Prostate gland (tissue), 2 donors: Measurements from ENCODE around the gene SPINK7. TPM values are rescaled to one million over a fixed set of nuclear protein-coding genes. Genes with fewer than 3 reads are reported as not detected.

Experiments
- DNase-seq: peaks from one replicate; pipeline ENCODE4 v3.0.0-alpha.2; 2019; ENCODE audit warnings: low spot score
- H3K27ac ChIP-seq, 2 donors: fragments of 200-600 bp; sonication (generic); 2 replicates each; pipeline ENCODE4 v1.5.1; 2017 to 2019
- H3K27me3 ChIP-seq: fragments of 200-600 bp; sonication (generic); replicated peaks from 2 replicates; pipeline ENCODE4 v1.5.1; 2019; ENCODE audit not compliant: insufficient read depth
- H3K36me3 ChIP-seq, 2 donors: fragments of 200-600 bp; sonication (generic); 1 replicate in 1 of 2; 2 replicates in 1 of 2; pipeline versions ENCODE4 v1.5.1 to v1.8.1; 2017 to 2019
- H3K4me1 ChIP-seq: fragments of 200-600 bp; sonication (generic); replicated peaks from 2 replicates; pipeline ENCODE4 v1.5.1; 2019
- H3K4me3 ChIP-seq, 2 donors: fragments of 200-600 bp; sonication (generic); 2 replicates each; pipeline ENCODE4 v1.5.1; 2017 to 2019
- H3K9me3 ChIP-seq: fragments of 200-600 bp; sonication (generic); 2 replicates; pipeline ENCODE4 v1.5.1; 2017
- CTCF ChIP-seq, 4 experiments: fragments of 200-600 bp in 2 of 4; fragments of 450-650 bp in 2 of 4; sonication (generic) in 2 of 4; IDR thresholded peaks; 1 replicate in 3 of 4; 2 replicates in 1 of 4; pipeline ENCODE4 v1.5.1; 2016 to 2019; ENCODE audit warnings: antibody characterized with exemption in 4 of 4, mild to moderate bottlenecking in 2 of 4, moderate library complexity in 2 of 4
- POLR2A ChIP-seq: fragments of 450-650 bp; IDR thresholded peaks from one replicate; pipeline ENCODE4 v1.6.1; 2016; ENCODE audit warnings: antibody characterized with exemption, mild to moderate bottlenecking
- POLR2AphosphoS5 ChIP-seq: sonication (generic); formaldehyde crosslinking; IDR thresholded peaks from one replicate; pipeline ENCODE4 v1.6.1; 2017; ENCODE audit warnings: antibody characterized with exemption
- WGBS: methylation state at CpG from one replicate; pipeline ENCODE4 v1.1.5; 2018; 5-methylcytosine and 5-hydroxymethylcytosine counted together
- intact Hi-C: fragments of 100-400 bp; cut with DNase I; formaldehyde crosslinking; loops from one replicate; pipeline ENCODE4 v1.14.2; 2022
- total RNA-seq, 2 donors: library from RNA; depleted of rRNA; stranded (reverse); fragments of >200 nt; gene quantifications; one replicate each; pipeline ENCODE4 v1.1.0, GENCODE V29; 2016

The SPINK7 gene
- total RNA-seq, 2 donors from 2014 or later = not detected

GRCh38 chr5:148335259-148335658, 23.0 kb downstream of the SPINK7 start, which contains the start of gene SPINK9:
TSS of gene SPINK9 (plus strand) at chr5:148335559. CDS start at chr5:148335614, 55 bp downstream.
- 93% methylated on average over 3 of the region's 3 CpGs for WGBS
- no peak for TF ChIP-seq POLR2AphosphoS5
- TF ChIP-seq CTCF (IDR thresholded peaks at IDR 0.05) = no peak
- no peak for TF ChIP-seq POLR2A
- intact Hi-C loops = no loop called here
- H3K4me1 ChIP-seq = no peaks in the 10 kb centered on the region
- no peak within 1 kb of the TSS for H3K27ac ChIP-seq
- no peaks in the 10 kb centered on the region for H3K36me3 ChIP-seq
- no peaks in the 10 kb centered on the region for H3K27me3 ChIP-seq
- DNase-seq = no peak
- no peak within 1 kb of the TSS for H3K4me3 ChIP-seq
- no peaks in the 10 kb centered on the region for H3K9me3 ChIP-seq

GRCh38 chr5:148336704-148337435, 24.6 kb downstream of the SPINK7 start:
- no peaks in the 10 kb centered on the region for H3K4me1 ChIP-seq
- no peaks in the 10 kb centered on the region for H3K27me3 ChIP-seq
- TF ChIP-seq POLR2A (no peak), POLR2AphosphoS5 (no peak), CTCF (IDR thresholded peaks at IDR 0.05) (no peak)
- H3K9me3 ChIP-seq = no peaks in the 10 kb centered on the region
- no peaks in the 10 kb centered on the region for H3K36me3 ChIP-seq
- intact Hi-C loops = no loop called here
- no peak overlapping the region for H3K27ac ChIP-seq
- DNase-seq = no peak
- 54% methylated on average over 3 of the region's 3 CpGs for WGBS
- no peak overlapping the region for H3K4me3 ChIP-seq

DNA sequence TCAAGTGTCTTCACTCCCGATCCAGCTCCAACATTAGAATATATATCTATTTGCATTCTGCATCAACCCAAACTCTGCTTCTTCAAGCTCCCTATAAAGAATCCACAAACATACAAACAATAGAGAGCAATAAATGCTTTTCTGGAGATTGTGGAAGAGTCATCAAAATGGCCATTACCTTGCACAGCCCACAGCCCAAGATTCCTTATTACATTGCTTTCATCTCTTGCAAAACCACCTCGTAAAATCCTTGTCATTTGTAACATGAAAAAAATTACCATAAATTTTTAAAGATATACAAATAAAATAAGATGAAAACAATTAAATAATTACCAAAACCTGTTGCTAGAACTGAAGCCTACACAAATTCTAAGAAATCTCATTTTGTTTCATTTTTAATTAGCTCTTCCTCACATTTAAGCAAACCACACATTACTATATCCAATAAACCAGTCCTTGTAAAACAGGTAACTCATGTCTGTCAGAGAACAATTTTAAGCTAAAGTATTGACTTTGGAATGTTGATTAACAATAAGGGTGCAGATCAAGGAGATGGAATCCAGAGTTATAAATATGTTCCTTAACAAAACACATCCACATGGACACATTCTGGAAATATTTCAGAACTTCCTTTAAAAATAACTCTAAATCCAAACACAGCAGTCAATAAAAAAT, 30.3 kb downstream of the SPINK7 start:
- Histone ChIP-seq H3K36me3 (no peaks in the 10 kb centered on the region), H3K27me3 (no peaks in the 10 kb centered on the region), H3K9me3 (no peaks in the 10 kb centered on the region), H3K4me3 (no peak overlapping the region), H3K4me1 (no peaks in the 10 kb centered on the region), H3K27ac (no peak overlapping the region)
- intact Hi-C loops = no loop called here
- no peak for TF ChIP-seq POLR2AphosphoS5
- no peak for TF ChIP-seq CTCF (IDR thresholded peaks at IDR 0.05)
- no peak for TF ChIP-seq POLR2A
- no peak for DNase-seq
- 55% methylated on average over 2 of the region's 2 CpGs for WGBS

DNA sequence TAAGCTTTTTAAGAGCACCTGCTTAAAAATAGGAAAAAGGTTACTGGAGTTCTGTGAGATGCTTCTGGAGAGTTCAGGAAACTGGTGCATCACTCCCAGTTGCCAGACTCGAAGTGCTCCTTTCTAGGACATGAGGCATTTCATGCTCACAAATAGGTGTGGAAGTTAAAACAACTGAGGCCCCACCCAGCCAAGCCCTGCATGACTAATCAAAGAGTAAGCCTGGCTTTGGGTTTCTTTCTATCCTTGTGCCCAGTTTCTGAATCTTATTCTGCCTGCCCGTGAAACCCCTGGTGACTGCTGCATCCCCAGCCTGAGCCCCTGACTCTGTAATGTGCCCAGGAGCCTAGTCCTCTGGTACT, 30.8 kb downstream of the SPINK7 start:
- no peak for TF ChIP-seq POLR2AphosphoS5
- TF ChIP-seq CTCF (IDR thresholded peaks at IDR 0.05) = no peak
- no peak for TF ChIP-seq POLR2A
- Histone ChIP-seq H3K4me1 (no peaks in the 10 kb centered on the region), H3K27ac (no peak overlapping the region), H3K9me3 (no peaks in the 10 kb centered on the region), H3K4me3 (no peak overlapping the region), H3K27me3 (no peaks in the 10 kb centered on the region), H3K36me3 (no peaks in the 10 kb centered on the region)
- DNase-seq = no peak
- WGBS = 48% methylated on average over 2 of the region's 2 CpGs
- intact Hi-C loops = no loop called here
